A549 treated with AZD9567 at 1 μM for 4 hours (cell line): ENCODE measurements around the gene FOXK1. TPM values are rescaled to one million over a fixed set of nuclear protein-coding genes. Genes with fewer than 3 reads are reported as not detected.

ENCODE experiments used
- total RNA-seq: library from RNA; stranded (reverse); fragments of 200-300 nt; extraction: Qiagen RNA extraction; gene quantifications from 5 replicates; pipeline ENCODE4 v1.2.3, GENCODE V29; 2022; ENCODE audit not compliant: insufficient read depth

The FOXK1 gene
- total RNA-seq: 9.0 to 11.6 TPM (median 10.7 TPM) in 5 replicates

GRCh38 chr7:4681886-4682620 is at the start of gene FOXK1:
FOXK1 (plus strand) TSS chr7:4682295; CDS start chr7:4682309, 14 bp downstream.

GRCh38 chr7:4775250-4775847 is 93.3 kb downstream of the FOXK1 start, which contains the start of gene AP5Z1:
AP5Z1 (plus strand) TSS chr7:4775623; CDS start chr7:4775716, 93 bp downstream.

Other genes starting within 250 kb of the FOXK1 start
- 18.8 to 43.4 TPM (median 35.6 TPM) in 5 replicates for gene AP5Z1, start 93.3 kb downstream of the FOXK1 start, total RNA-seq
- gene PAPOLB, start 179.7 kb downstream of the FOXK1 start, total RNA-seq: not detected in 5 replicates
- gene RADIL, start 201.4 kb downstream of the FOXK1 start, total RNA-seq: 1.7 to 3.1 TPM (median 2.5 TPM) in 5 replicates